ENCODE data around the gene LTBP2.

GRCh38 chr14:74608959-74609611 is 3.0 kb downstream of the LTBP2 start:
- TF ChIP-seq, protein P1, sequence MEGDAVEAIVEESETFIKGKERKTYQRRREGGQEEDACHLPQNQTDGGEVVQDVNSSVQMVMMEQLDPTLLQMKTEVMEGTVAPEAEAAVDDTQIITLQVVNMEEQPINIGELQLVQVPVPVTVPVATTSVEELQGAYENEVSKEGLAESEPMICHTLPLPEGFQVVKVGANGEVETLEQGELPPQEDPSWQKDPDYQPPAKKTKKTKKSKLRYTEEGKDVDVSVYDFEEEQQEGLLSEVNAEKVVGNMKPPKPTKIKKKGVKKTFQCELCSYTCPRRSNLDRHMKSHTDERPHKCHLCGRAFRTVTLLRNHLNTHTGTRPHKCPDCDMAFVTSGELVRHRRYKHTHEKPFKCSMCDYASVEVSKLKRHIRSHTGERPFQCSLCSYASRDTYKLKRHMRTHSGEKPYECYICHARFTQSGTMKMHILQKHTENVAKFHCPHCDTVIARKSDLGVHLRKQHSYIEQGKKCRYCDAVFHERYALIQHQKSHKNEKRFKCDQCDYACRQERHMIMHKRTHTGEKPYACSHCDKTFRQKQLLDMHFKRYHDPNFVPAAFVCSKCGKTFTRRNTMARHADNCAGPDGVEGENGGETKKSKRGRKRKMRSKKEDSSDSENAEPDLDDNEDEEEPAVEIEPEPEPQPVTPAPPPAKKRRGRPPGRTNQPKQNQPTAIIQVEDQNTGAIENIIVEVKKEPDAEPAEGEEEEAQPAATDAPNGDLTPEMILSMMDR (conservative IDR thresholded peaks at IDR 0.05): peak; percentile 100
- no peak for TF ChIP-seq EZH2 (IDR thresholded peaks at IDR 0.05; ENCODE audit: low read depth)

Measured in PC-9 (cell line).